Vagina (tissue), 2 donors: ENCODE data around the gene GABRP.
"Not testable (repeated sequence)": the region's sequence is repeated elsewhere in the genome, so short reads cannot be mapped to it uniquely, and the experiment has no call there.

ENCODE experiments used
- POLR2A ChIP-seq, 2 donors: fragments of 450-650 bp; IDR thresholded peaks; one replicate each; pipeline ENCODE4 v1.6.1; 2017; ENCODE audit warnings: antibody characterized with exemption in 2 of 2, mild to moderate bottlenecking in 2 of 2, moderate library complexity in 2 of 2
- TF ChIP-seq, protein P1 (sequence below), 3 experiments: fragments of 450-650 bp in 2 of 3; fragments of 200-600 bp in 1 of 3; sonication (generic) in 1 of 3; IDR thresholded peaks; one replicate each; pipeline ENCODE4 v1.5.1; 2017 to 2019; ENCODE audit warnings: antibody characterized with exemption in 3 of 3, mild to moderate bottlenecking in 2 of 3, moderate library complexity in 2 of 3

DNA sequence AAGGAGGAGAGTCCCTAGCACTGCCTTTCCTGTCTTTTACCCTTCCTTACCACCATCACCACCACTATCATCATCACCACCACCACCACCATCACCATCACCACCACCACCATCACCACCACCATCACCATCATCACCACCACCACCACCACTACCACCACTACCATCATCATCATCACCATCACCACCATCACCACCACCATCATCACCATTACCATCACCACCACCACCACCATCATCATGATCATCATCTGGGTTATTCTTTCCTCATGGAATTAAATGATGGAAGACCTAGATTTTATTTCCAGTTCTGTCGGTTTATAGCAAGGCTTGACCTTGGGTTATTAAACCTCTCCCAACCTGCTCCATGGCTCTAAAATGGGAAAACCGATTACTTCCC, 50.5 kb downstream of the GABRP start:
- TF ChIP-seq, protein P1, sequence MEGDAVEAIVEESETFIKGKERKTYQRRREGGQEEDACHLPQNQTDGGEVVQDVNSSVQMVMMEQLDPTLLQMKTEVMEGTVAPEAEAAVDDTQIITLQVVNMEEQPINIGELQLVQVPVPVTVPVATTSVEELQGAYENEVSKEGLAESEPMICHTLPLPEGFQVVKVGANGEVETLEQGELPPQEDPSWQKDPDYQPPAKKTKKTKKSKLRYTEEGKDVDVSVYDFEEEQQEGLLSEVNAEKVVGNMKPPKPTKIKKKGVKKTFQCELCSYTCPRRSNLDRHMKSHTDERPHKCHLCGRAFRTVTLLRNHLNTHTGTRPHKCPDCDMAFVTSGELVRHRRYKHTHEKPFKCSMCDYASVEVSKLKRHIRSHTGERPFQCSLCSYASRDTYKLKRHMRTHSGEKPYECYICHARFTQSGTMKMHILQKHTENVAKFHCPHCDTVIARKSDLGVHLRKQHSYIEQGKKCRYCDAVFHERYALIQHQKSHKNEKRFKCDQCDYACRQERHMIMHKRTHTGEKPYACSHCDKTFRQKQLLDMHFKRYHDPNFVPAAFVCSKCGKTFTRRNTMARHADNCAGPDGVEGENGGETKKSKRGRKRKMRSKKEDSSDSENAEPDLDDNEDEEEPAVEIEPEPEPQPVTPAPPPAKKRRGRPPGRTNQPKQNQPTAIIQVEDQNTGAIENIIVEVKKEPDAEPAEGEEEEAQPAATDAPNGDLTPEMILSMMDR (IDR thresholded peaks at IDR 0.05): not testable (repeated sequence)
- TF ChIP-seq POLR2A (IDR thresholded peaks at IDR 0.05): not testable (repeated sequence)
